Measurements from ENCODE around the gene SLC11A1. TPM values are rescaled to one million over a fixed set of nuclear protein-coding genes. Genes with fewer than 3 reads are reported as not detected.

SLC11A1 gene
- total and polyA plus RNA-seq, 11 donors: 0.96 to 31.0 (median 4.5) TPM

GRCh38 chr2:218398437-218399390 is 16.6 kb downstream of the SLC11A1 start:
- 1% methylated on average over 29 to 95 of the region's 95 CpGs for WGBS, 4 donors
- no peak for TF ChIP-seq CTCF (IDR thresholded peaks at IDR 0.05)
- no peak for TF ChIP-seq POLR2A (IDR thresholded peaks at IDR 0.05)
- H3K9me3 ChIP-seq: no peaks in the 10 kb centered on the region
- H3K4me3 ChIP-seq: peak overlapping the region; percentile 63 to 100 (median 96)
- H3K27me3 ChIP-seq: no peaks in the 10 kb centered on the region
- peak overlapping the region; percentile 99 to 100 (median 100) for H3K27ac ChIP-seq
- peak; percentile 91 to 95 (median 92) for DNase-seq
- H3K4me1 ChIP-seq: peaks cover 9 to 72% (median 45%) of the 10 kb centered on the region in 12 donors
- peak; percentile 13 to 53 (median 45) for ATAC-seq
- peaks cover 0 to 28% (median 24%) of the 10 kb centered on the region in 9 donors for H3K36me3 ChIP-seq
- intact Hi-C loops (cut with DNase I): loop anchor here in 7 of 10 donors (2.0 to 10.0 kb wide), 7 partner anchors 94 to 214 kb away; partner anchors contain the start of genes AAMP (in 4 of the 7), PNKD (in 4 of the 7) and ARPC2 (in 1 of the 7)

GRCh38 chr2:218399391-218400166 is 17.5 kb downstream of the SLC11A1 start, which contains the start of gene CTDSP1:
Gene CTDSP1 (plus strand): TSS chr2:218399868. CDS start chr2:218400091, 223 bp downstream.
- Histone ChIP-seq H3K27me3 (no peaks in the 10 kb centered on the region), H3K36me3 (peaks cover 2 to 37% (median 33%) of the 10 kb centered on the region in 9 donors), H3K9me3 (no peaks in the 10 kb centered on the region), H3K4me3 (peak within 1 kb of the TSS; percentile 63 to 100 (median 96)), H3K4me1 (peaks cover 10 to 72% (median 48%) of the 10 kb centered on the region in 12 donors), H3K27ac (peak within 1 kb of the TSS; percentile 99 to 100 (median 100))
- intact Hi-C loops (cut with DNase I): loop anchor here in 8 of 10 donors (2.0 to 10.0 kb wide), 9 partner anchors 95 to 255 kb away; partner anchors contain the start of genes AAMP (in 4 of the 8), BCS1L (in 4 of the 8), PNKD (in 4 of the 8) and ZNF142 (in 4 of the 8)
- TF ChIP-seq CTCF (IDR thresholded peaks at IDR 0.05) (peak in 6 of 12 donors; percentile 9 to 42 (median 20)), POLR2A (IDR thresholded peaks at IDR 0.05) (peak in 1 of 2 donors; percentile 62)
- DNase-seq (peak; percentile 98), ATAC-seq (peak; percentile 47 to 72 (median 64))
- WGBS, 4 donors: 0 to 1% (median 0%) methylated on average over 25 to 78 of the region's 78 CpGs

GRCh38 chr2:218400167-218400929 is 18.3 kb downstream of the SLC11A1 start:
- Histone ChIP-seq H3K4me3 (peak overlapping the region; percentile 63 to 100 (median 96)), H3K36me3 (peaks cover 3 to 44% (median 40%) of the 10 kb centered on the region in 9 donors), H3K9me3 (no peaks in the 10 kb centered on the region), H3K27ac (peak overlapping the region; percentile 99 to 100 (median 100)), H3K4me1 (peaks cover 13 to 74% (median 54%) of the 10 kb centered on the region in 12 donors), H3K27me3 (no peaks in the 10 kb centered on the region)
- no peak for TF ChIP-seq POLR2A (IDR thresholded peaks at IDR 0.05)
- no peak for TF ChIP-seq CTCF (IDR thresholded peaks at IDR 0.05)
- 1% methylated on average over 24 to 63 of the region's 63 CpGs for WGBS, 4 donors
- ATAC-seq: no peak
- intact Hi-C loops (cut with DNase I): loop anchor here in 5 of 10 donors (10.0 kb wide), 2 partner anchors 164 to 254 kb away; partner anchors contain the start of genes BCS1L (in 4 of the 5), ZNF142 (in 4 of the 5), CNOT9 (in 1 of the 5) and USP37 (in 1 of the 5)
- peak; percentile 57 to 82 (median 60) for DNase-seq

Measured in heart left ventricle (tissue), 16 donors.